Esophagus squamous epithelium (tissue), 5 donors: ENCODE data around the gene UNC5C. TPM values are rescaled to one million over a fixed set of nuclear protein-coding genes. Genes with fewer than 3 reads are reported as not detected.

Experiments used
- DNase-seq: peaks from one replicate; lab custom pipeline; 2025; lab: John Stamatoyannopoulos, UW
- H3K27ac ChIP-seq, 4 donors: fragments of 200-600 bp; sonication (generic); one replicate each; pipeline ENCODE4 v1.5.1; 2016 to 2019; ENCODE audit warnings: mild to moderate bottlenecking in 1 of 4
- H3K27me3 ChIP-seq, 4 donors: fragments of 200-600 bp; sonication (generic); 1 replicate in 3 of 4; 2 replicates in 1 of 4; pipeline versions ENCODE4 v1.5.1 to v1.6.0; 2017 to 2021; ENCODE audit warnings: antibody characterized with exemption in 1 of 4
- H3K36me3 ChIP-seq, 3 donors: fragments of 200-600 bp; sonication (generic); one replicate each; pipeline ENCODE4 v1.5.1; 2016 to 2019
- H3K4me1 ChIP-seq, 3 donors: fragments of 200-600 bp; sonication (generic); one replicate each; pipeline ENCODE4 v1.5.1; 2017 to 2019
- H3K4me3 ChIP-seq, 4 donors: fragments of 200-600 bp; sonication (generic); 1 replicate in 3 of 4; 2 replicates in 1 of 4; pipeline ENCODE4 v1.5.1; 2016 to 2019; ENCODE audit warnings: mild to moderate bottlenecking in 2 of 4, moderate library complexity in 1 of 4
- H3K9me3 ChIP-seq, 3 donors: fragments of 200-600 bp; sonication (generic); one replicate each; pipeline ENCODE4 v1.5.1; 2016 to 2019
- POLR2A ChIP-seq, 4 donors: fragments of 450-650 bp; IDR thresholded peaks; one replicate each; pipeline ENCODE4 v1.6.1; 2017; ENCODE audit warnings: antibody characterized with exemption in 4 of 4, mild to moderate bottlenecking in 4 of 4, moderate library complexity in 3 of 4
- WGBS, 2 donors: methylation state at CpG; one replicate each; pipeline ENCODE4 v1.1.5; 2018; 5-methylcytosine and 5-hydroxymethylcytosine counted together
- intact Hi-C: fragments of 100-400 bp; cut with DNase I; formaldehyde crosslinking; loops from one replicate; pipeline ENCODE4 v1.15.0; 2022
- total RNA-seq, 4 donors: library from RNA; depleted of rRNA; stranded (reverse); fragments of >200 nt; gene quantifications; one replicate each; pipeline ENCODE4 v1.1.0, GENCODE V29; 2016
- TF ChIP-seq, protein P1 (sequence below), 6 experiments: fragments of 450-650 bp in 4 of 6; fragments of 200-600 bp in 2 of 6; sonication (generic) in 2 of 6; IDR thresholded peaks; one replicate each; pipeline ENCODE4 v1.5.1; 2016 to 2019; ENCODE audit warnings: antibody characterized with exemption in 6 of 6, mild to moderate bottlenecking in 4 of 6, moderate library complexity in 4 of 6
- donor health status: DM: yes; HTN: yes; CAD: no.

UNC5C gene
- total RNA-seq, 4 donors from 2014 or later = 0.11 to 0.95 (median 0.36) TPM

DNA sequence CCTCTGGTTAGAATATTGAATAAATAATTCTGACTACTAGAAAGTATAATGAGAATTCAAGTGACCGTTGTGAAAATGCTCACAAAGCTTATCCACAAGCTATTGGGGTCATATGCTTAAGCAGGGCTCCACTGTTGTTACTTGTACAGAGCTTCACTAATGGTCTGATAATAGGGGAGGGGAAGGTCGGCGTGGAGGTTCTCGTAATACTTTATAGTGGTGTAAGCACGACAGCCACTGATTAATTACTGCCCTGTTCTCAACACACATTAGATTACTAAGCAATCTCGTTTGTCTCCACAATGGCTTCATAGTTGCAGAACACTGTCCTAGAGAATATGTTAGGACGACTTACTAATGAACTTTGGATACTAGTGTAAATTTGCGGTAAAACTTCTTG lies 11.6 kb downstream of the UNC5C start:
- TF ChIP-seq, protein P1, sequence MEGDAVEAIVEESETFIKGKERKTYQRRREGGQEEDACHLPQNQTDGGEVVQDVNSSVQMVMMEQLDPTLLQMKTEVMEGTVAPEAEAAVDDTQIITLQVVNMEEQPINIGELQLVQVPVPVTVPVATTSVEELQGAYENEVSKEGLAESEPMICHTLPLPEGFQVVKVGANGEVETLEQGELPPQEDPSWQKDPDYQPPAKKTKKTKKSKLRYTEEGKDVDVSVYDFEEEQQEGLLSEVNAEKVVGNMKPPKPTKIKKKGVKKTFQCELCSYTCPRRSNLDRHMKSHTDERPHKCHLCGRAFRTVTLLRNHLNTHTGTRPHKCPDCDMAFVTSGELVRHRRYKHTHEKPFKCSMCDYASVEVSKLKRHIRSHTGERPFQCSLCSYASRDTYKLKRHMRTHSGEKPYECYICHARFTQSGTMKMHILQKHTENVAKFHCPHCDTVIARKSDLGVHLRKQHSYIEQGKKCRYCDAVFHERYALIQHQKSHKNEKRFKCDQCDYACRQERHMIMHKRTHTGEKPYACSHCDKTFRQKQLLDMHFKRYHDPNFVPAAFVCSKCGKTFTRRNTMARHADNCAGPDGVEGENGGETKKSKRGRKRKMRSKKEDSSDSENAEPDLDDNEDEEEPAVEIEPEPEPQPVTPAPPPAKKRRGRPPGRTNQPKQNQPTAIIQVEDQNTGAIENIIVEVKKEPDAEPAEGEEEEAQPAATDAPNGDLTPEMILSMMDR (IDR thresholded peaks at IDR 0.05) = no peak
- no peak for TF ChIP-seq POLR2A (IDR thresholded peaks at IDR 0.05)
- no peaks in the 10 kb centered on the region for H3K4me1 ChIP-seq
- no peaks in the 10 kb centered on the region for H3K36me3 ChIP-seq
- no peaks in the 10 kb centered on the region for H3K27me3 ChIP-seq
- intact Hi-C loops = no loop called here
- no peak for DNase-seq
- WGBS, 2 donors = 45 to 49% methylated on average over 8 of the region's 8 CpGs
- H3K9me3 ChIP-seq = no peaks in the 10 kb centered on the region
- no peak overlapping the region for H3K27ac ChIP-seq
- no peak overlapping the region for H3K4me3 ChIP-seq

DNA sequence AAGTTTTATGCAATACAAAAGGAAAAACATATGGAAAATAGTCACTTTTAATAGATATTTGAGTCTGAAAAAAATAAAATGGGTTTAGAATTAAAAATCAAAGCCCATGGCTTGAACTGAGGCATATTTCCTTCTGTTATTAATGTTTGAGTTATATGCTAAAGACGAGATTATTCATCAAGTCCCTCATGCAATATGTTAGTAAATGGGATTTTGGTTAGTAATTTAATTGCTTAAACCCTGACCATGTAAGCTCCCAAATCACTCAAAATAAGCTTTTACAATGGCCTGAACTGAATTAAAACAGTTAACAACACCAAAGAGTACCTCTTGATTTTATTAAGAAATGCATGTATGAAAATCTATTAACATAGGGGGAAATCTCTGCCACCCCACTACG lies 12.1 kb downstream of the UNC5C start:
- H3K36me3 ChIP-seq = no peaks in the 10 kb centered on the region
- intact Hi-C loops = no loop called here
- no peaks in the 10 kb centered on the region for H3K4me1 ChIP-seq
- 65 to 71% methylated on average over 2 of the region's 2 CpGs for WGBS, 2 donors
- TF ChIP-seq POLR2A (IDR thresholded peaks at IDR 0.05) = no peak
- TF ChIP-seq, protein P1 (IDR thresholded peaks at IDR 0.05) = no peak
- no peaks in the 10 kb centered on the region for H3K27me3 ChIP-seq
- H3K9me3 ChIP-seq = no peaks in the 10 kb centered on the region
- no peak overlapping the region for H3K4me3 ChIP-seq
- DNase-seq = no peak
- H3K27ac ChIP-seq = no peak overlapping the region

DNA sequence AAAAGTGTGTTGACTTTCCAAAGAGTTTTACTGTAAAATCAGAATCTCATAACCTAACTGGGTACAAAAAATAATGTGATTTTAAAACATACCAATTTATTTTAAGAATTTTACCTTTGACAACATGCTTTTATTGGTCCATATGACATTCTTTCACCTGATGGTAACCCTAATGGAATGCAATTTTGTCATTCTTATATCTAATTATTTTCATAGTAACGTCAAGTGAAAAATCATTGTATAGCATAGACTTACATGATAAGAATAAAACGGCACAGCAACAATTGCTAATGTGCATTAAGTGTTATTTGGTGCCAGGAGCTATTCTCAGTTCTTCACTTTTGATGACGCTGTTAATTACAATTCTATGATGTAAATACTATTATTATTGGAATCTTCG lies 13.6 kb downstream of the UNC5C start:
- WGBS, 2 donors = 45 to 61% methylated on average over 4 of the region's 4 CpGs
- DNase-seq = no peak
- TF ChIP-seq, protein P1 (IDR thresholded peaks at IDR 0.05) = no peak
- no peak for TF ChIP-seq POLR2A (IDR thresholded peaks at IDR 0.05)
- no peaks in the 10 kb centered on the region for H3K27me3 ChIP-seq
- H3K27ac ChIP-seq = no peak overlapping the region
- no peaks in the 10 kb centered on the region for H3K36me3 ChIP-seq
- no peaks in the 10 kb centered on the region for H3K9me3 ChIP-seq
- intact Hi-C loops = no loop called here
- H3K4me1 ChIP-seq = no peaks in the 10 kb centered on the region
- no peak overlapping the region for H3K4me3 ChIP-seq

DNA sequence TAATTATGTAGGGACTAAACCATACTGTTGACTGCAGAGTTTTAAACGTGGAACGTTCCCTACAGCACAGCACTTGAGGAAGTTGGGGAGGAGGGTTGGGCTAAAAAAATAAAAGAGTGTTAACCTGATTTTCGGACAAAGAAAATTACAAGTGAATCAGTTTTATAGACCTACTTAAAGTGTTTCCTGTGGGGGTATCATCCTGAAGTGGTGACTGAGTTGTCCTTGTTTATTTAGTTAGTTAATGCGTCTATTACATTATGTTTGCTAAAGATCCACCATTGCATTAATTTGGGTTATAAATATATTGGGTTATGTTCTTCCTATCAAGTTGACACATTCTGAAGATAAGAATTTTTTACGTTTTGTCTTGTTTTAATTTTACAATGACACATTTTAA lies 14.7 kb downstream of the UNC5C start:
- intact Hi-C loops = no loop called here
- Histone ChIP-seq H3K4me1 (no peaks in the 10 kb centered on the region), H3K9me3 (no peaks in the 10 kb centered on the region), H3K27ac (no peak overlapping the region), H3K4me3 (no peak overlapping the region), H3K27me3 (no peaks in the 10 kb centered on the region), H3K36me3 (no peaks in the 10 kb centered on the region)
- DNase-seq = no peak
- 55 to 58% methylated on average over 5 of the region's 5 CpGs for WGBS, 2 donors
- TF ChIP-seq POLR2A (IDR thresholded peaks at IDR 0.05) = no peak
- TF ChIP-seq, protein P1 (IDR thresholded peaks at IDR 0.05) = no peak

DNA sequence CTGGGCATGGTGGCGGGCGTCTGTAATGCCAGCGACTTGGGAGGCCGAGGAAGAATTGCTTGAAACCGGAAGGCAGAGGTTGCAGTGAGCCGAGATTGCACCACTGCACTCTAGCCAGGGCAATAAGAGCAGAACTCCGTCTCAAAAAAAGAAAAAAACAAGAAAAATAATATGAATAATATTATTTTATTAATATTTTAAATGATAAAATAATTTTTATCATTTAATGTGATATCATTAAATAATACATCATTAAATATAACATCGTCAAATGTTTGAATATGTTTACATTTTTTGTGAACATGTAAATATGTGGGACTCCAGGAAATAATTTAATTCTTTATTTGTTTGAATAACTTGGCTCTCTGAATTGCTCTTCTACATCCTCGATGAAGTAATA lies 15.5 kb downstream of the UNC5C start:
- no peaks in the 10 kb centered on the region for H3K36me3 ChIP-seq
- H3K9me3 ChIP-seq = no peaks in the 10 kb centered on the region
- no peak overlapping the region for H3K27ac ChIP-seq
- no peaks in the 10 kb centered on the region for H3K27me3 ChIP-seq
- DNase-seq = no peak
- no peak overlapping the region for H3K4me3 ChIP-seq
- intact Hi-C loops = no loop called here
- no peaks in the 10 kb centered on the region for H3K4me1 ChIP-seq
- WGBS, 2 donors = 80 to 86% methylated on average over 9 of the region's 9 CpGs
- TF ChIP-seq POLR2A (IDR thresholded peaks at IDR 0.05) = no peak
- TF ChIP-seq, protein P1 (IDR thresholded peaks at IDR 0.05) = no peak
